Gastrocnemius medialis (tissue), 4 donors: ENCODE data around the gene TEF. TPM values are rescaled to one million over a fixed set of nuclear protein-coding genes. Genes with fewer than 3 reads are reported as not detected.

ENCODE experiments used
- ATAC-seq, 2 donors: fragments of 150-250 bp; one replicate each; pipeline ENCODE4 v1.9.1; 2016
- DNase-seq, 2 donors: peaks; one replicate each; pipeline ENCODE4 v3.0.0-alpha.2; 2019
- H3K27ac ChIP-seq, 4 donors: fragments of 200-600 bp; sonication (generic); 1 replicate in 1 of 4; 2 replicates in 3 of 4; pipeline ENCODE4 v1.5.1; 2016 to 2018; ENCODE audit warnings: mild to moderate bottlenecking in 2 of 4, moderate library complexity in 1 of 4
- H3K27me3 ChIP-seq, 3 donors: fragments of 200-600 bp; sonication (generic) in 2 of 3; 1 replicate in 1 of 3; 2 replicates in 2 of 3; pipeline versions ENCODE4 v1.5.1 to v1.6.0; 2016 to 2019; ENCODE audit warnings: mild to moderate bottlenecking in 1 of 3, moderate library complexity in 1 of 3
- H3K36me3 ChIP-seq, 2 donors: fragments of 200-600 bp; sonication (generic) in 1 of 2; one replicate each; pipeline ENCODE4 v1.5.1; 2017 to 2018
- H3K4me1 ChIP-seq, 2 donors: fragments of 200-600 bp; sonication (generic) in 1 of 2; one replicate each; pipeline ENCODE4 v1.5.1; 2016 to 2017; ENCODE audit warnings: mild to moderate bottlenecking in 2 of 2
- H3K4me3 ChIP-seq, 4 donors: fragments of 200-600 bp; sonication (generic) in 3 of 4; 1 replicate in 1 of 4; 2 replicates in 3 of 4; pipeline ENCODE4 v1.5.1; 2016 to 2019; ENCODE audit warnings: mild to moderate bottlenecking in 2 of 4
- H3K9me3 ChIP-seq, 3 donors: fragments of 200-600 bp; sonication (generic) in 2 of 3; 1 replicate in 1 of 3; 2 replicates in 2 of 3; pipeline ENCODE4 v1.5.1; 2016 to 2019
- POLR2A ChIP-seq, 2 donors: fragments of 450-650 bp; IDR thresholded peaks; one replicate each; pipeline ENCODE4 v1.6.1; 2017; ENCODE audit warnings: antibody characterized with exemption in 2 of 2, mild to moderate bottlenecking in 2 of 2, moderate library complexity in 2 of 2
- in situ Hi-C, 4 donors: fragments of 200-750 bp; cut with MboI; loops; one replicate each; pipeline versions ENCODE4 v1.15.0 to v1.8.0; 2017; ENCODE audit warnings: low sequenced_read_pairs in 4 of 4
- intact Hi-C: fragments of 100-400 bp; cut with DNase I; formaldehyde crosslinking; loops from one replicate; pipeline ENCODE4 v1.15.1; 2023; ENCODE audit warnings: low total_unique reads
- total RNA-seq, 4 donors: library from RNA; depleted of rRNA; stranded (reverse); fragments of >200 nt; gene quantifications; one replicate each; pipeline versions ENCODE4 v1.1.0 to v1.2.3, GENCODE V29; 2016
- TF ChIP-seq, protein P1 (sequence below), 5 experiments: fragments of 450-650 bp in 3 of 5; fragments of 200-600 bp in 2 of 5; sonication (generic) in 2 of 5; IDR thresholded peaks in 4 of 5; conservative IDR thresholded peaks in 1 of 5; 1 replicate in 4 of 5; 2 replicates in 1 of 5; pipeline ENCODE4 v1.5.1; 2016 to 2019; ENCODE audit warnings: antibody characterized with exemption in 5 of 5, mild to moderate bottlenecking in 3 of 5, moderate library complexity in 3 of 5

The TEF gene
- total RNA-seq, 4 donors from 2014 or later, result 15.6 to 39.8 (median 19.5) TPM

DNA sequence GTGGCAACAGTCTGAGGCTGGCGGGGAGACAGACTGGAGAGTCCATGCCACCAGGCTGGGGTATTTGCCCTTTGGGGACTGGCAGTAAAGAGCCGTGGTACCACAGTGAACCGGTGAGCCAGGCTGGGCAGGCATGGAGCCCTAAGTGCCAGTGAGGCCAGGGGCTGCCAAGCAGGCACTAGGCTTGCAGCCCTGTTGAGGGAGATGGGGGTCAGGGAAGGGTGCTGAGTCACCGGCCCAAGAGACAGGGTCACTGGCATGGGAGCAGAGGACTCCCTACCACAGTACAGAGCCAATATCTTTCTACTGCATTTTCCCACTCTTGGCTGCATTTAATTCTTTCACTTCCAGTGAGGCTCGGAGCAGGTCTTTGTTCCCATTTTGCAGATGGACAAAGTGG, 30.7 kb upstream of the TEF start:
- H3K36me3 ChIP-seq, result peaks cover 0 to 92% of the 10 kb centered on the region in 2 donors
- H3K27me3 ChIP-seq, result no peaks in the 10 kb centered on the region
- in situ Hi-C loops, result no loop called here
- H3K9me3 ChIP-seq, result no peaks in the 10 kb centered on the region
- no peak for DNase-seq
- no peak overlapping the region for H3K4me3 ChIP-seq
- H3K4me1 ChIP-seq, result peaks cover 3 to 12% of the 10 kb centered on the region in 2 donors
- H3K27ac ChIP-seq, result peak overlapping the region; percentile 0 to 62 (median 31)
- intact Hi-C loops, result no loop called here
- TF ChIP-seq, protein P1, sequence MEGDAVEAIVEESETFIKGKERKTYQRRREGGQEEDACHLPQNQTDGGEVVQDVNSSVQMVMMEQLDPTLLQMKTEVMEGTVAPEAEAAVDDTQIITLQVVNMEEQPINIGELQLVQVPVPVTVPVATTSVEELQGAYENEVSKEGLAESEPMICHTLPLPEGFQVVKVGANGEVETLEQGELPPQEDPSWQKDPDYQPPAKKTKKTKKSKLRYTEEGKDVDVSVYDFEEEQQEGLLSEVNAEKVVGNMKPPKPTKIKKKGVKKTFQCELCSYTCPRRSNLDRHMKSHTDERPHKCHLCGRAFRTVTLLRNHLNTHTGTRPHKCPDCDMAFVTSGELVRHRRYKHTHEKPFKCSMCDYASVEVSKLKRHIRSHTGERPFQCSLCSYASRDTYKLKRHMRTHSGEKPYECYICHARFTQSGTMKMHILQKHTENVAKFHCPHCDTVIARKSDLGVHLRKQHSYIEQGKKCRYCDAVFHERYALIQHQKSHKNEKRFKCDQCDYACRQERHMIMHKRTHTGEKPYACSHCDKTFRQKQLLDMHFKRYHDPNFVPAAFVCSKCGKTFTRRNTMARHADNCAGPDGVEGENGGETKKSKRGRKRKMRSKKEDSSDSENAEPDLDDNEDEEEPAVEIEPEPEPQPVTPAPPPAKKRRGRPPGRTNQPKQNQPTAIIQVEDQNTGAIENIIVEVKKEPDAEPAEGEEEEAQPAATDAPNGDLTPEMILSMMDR (IDR thresholded peaks at IDR 0.05 in 4 of 5, conservative IDR thresholded peaks at IDR 0.05 in 1 of 5), result no peak
- TF ChIP-seq POLR2A (IDR thresholded peaks at IDR 0.05), result no peak
- no peak for ATAC-seq

DNA sequence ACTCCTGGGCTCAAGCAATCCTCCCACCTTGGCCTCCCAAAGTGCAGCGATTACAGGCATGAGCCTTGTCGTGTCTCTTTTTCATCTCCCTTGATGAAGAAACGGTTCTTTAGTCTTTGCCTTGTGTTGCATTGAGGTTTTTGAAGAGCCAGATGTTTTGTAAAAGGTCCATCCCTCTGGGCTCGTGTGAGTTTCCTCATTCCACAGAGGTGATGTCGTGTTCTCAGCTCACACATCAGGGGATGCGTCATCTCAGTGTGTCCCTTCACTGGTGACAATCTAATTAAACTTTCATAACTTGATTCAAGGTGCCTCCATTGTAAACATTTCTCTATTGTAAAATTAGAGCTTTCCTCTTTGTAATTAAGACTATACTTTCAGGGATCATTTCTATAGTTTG, 29.7 kb upstream of the TEF start:
- Histone ChIP-seq H3K4me1 (peaks cover 3 to 11% of the 10 kb centered on the region in 2 donors), H3K4me3 (no peak overlapping the region), H3K9me3 (no peaks in the 10 kb centered on the region), H3K27ac (peak overlapping the region in 1 of 4 donors; percentile 7), H3K36me3 (peaks cover 0 to 93% of the 10 kb centered on the region in 2 donors), H3K27me3 (no peaks in the 10 kb centered on the region)
- intact Hi-C loops, result no loop called here
- ATAC-seq (peak; percentile 47 to 61), DNase-seq (peak in 1 of 2 donors; percentile 41)
- TF ChIP-seq POLR2A (IDR thresholded peaks at IDR 0.05), result no peak
- TF ChIP-seq, protein P1 (IDR thresholded peaks at IDR 0.05 in 4 of 5, conservative IDR thresholded peaks at IDR 0.05 in 1 of 5), result no peak
- in situ Hi-C loops, result no loop called here

DNA sequence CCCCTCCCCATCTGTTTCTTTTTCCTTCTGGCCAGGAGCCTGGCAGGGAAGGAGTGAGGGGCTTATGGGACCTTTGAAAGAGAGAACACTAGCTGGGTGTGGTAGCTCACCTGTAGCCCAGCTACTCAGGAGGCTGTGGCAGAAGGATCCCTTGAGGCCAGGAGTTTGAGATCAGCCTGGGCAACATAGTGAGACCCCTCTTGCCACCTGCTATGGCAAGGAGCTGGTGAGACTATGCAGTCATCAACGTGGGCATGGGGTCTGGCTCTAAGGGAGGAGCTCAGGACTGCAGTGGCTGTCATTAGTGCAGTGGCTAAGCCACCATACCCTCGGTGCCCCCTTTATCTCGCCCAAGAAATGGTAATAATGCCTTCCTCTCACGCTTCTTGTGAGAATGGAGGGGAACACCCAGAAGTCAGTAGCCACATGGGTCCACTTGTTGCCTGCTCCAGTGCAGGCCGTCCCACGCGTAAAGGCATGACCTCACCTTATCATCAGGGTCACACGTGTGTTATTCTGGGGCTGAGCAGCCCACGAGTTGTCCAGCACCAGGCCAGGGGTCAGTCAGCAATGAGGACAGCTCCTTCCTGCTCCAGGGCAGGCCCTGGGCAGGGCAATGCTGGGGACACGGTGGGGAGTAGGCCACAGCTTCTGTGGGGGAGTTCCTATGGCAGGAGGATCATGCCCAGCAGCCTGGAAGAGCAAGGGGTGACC, 27.7 kb upstream of the TEF start:
- no peak overlapping the region for H3K27ac ChIP-seq

DNA sequence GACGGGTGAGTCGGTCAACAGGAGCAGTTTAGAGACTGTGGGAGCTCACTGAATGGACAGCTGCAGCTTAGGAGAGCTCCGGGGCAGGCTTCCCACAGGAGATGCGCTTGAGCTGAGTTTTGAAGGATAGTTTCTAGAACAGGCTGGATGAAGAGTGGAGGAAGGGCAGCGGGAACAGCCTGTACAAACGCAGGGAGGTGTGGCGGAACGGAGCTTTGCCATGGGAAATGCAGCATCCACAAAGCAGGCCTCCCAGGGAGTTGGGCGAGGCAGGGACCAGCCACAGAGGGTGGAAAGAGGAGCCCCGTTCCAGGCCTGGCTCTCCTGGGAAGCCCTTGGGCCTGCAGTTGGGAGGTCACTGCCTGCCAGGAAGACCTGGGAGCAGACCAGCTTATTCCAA, 26.8 kb upstream of the TEF start:
- H3K4me1 ChIP-seq, result peaks cover 0 to 4% of the 10 kb centered on the region in 2 donors
- TF ChIP-seq, protein P1 (IDR thresholded peaks at IDR 0.05 in 4 of 5, conservative IDR thresholded peaks at IDR 0.05 in 1 of 5), result no peak
- TF ChIP-seq POLR2A (IDR thresholded peaks at IDR 0.05), result no peak
- no peaks in the 10 kb centered on the region for H3K9me3 ChIP-seq
- no peak for ATAC-seq
- H3K4me3 ChIP-seq, result no peak overlapping the region
- in situ Hi-C loops (no loop called here), intact Hi-C loops (no loop called here)
- peaks cover 0 to 76% of the 10 kb centered on the region in 2 donors for H3K36me3 ChIP-seq
- no peak overlapping the region for H3K27ac ChIP-seq
- no peaks in the 10 kb centered on the region for H3K27me3 ChIP-seq
- no peak for DNase-seq

More for the DNA sequence above, 27.7 kb upstream of the TEF start:
- Histone ChIP-seq H3K36me3 (peaks cover 0 to 86% of the 10 kb centered on the region in 2 donors), H3K4me3 (no peak overlapping the region), H3K4me1 (peaks cover 0 to 4% of the 10 kb centered on the region in 2 donors), H3K27me3 (no peaks in the 10 kb centered on the region), H3K9me3 (no peaks in the 10 kb centered on the region)
- TF ChIP-seq, protein P1 (IDR thresholded peaks at IDR 0.05 in 4 of 5, conservative IDR thresholded peaks at IDR 0.05 in 1 of 5), result no peak
- no peak for TF ChIP-seq POLR2A (IDR thresholded peaks at IDR 0.05)
- in situ Hi-C loops (no loop called here), intact Hi-C loops (no loop called here)
- DNase-seq (no peak), ATAC-seq (no peak)
